Peyer's patch (tissue), 4 donors: ENCODE data around the gene LRRN3.

Source experiments
- POLR2A ChIP-seq, 2 donors: fragments of 450-650 bp; IDR thresholded peaks; one replicate each; pipeline ENCODE4 v1.5.1; 2017; ENCODE audit warnings: antibody characterized with exemption in 2 of 2, mild to moderate bottlenecking in 2 of 2, moderate library complexity in 2 of 2
- TF ChIP-seq, protein P1 (sequence below), 6 experiments: fragments of 450-650 bp in 4 of 6; fragments of 200-600 bp in 2 of 6; sonication (generic) in 1 of 6; IDR thresholded peaks; one replicate each; pipeline ENCODE4 v1.5.1; 2017 to 2019; ENCODE audit warnings: antibody characterized with exemption in 6 of 6, mild to moderate bottlenecking in 3 of 6, moderate library complexity in 1 of 6

DNA sequence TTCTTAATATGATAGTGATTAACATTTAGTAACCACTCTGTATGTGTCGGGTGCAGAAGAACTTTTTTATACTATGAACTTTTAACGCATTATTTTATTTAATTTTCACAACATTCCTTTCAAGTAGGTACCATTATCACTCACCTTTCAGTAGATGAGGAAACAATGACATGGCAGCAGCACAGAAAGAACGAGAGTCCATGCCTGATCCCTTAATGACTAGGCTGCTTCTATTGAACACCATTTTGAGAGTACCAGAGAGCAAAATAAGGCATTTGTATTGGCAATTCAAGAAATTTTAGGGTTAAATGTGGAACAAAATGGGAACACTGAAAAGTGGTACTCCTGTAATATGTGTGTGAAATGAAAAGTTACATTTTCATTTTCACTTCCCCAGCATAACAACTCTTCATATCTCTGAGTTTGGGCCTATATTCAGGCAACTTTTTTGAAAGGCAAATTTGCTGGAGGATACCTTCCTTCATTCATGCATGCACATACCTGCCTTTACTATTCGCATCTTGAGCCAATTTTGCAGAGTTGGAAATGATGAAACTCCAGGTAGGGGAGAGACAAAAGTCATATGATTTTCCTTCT is 12.8 kb downstream of the LRRN3 start:
- TF ChIP-seq, protein P1, sequence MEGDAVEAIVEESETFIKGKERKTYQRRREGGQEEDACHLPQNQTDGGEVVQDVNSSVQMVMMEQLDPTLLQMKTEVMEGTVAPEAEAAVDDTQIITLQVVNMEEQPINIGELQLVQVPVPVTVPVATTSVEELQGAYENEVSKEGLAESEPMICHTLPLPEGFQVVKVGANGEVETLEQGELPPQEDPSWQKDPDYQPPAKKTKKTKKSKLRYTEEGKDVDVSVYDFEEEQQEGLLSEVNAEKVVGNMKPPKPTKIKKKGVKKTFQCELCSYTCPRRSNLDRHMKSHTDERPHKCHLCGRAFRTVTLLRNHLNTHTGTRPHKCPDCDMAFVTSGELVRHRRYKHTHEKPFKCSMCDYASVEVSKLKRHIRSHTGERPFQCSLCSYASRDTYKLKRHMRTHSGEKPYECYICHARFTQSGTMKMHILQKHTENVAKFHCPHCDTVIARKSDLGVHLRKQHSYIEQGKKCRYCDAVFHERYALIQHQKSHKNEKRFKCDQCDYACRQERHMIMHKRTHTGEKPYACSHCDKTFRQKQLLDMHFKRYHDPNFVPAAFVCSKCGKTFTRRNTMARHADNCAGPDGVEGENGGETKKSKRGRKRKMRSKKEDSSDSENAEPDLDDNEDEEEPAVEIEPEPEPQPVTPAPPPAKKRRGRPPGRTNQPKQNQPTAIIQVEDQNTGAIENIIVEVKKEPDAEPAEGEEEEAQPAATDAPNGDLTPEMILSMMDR (IDR thresholded peaks at IDR 0.05) = no peak
- no peak for TF ChIP-seq POLR2A (IDR thresholded peaks at IDR 0.05)
